MM.1S (cell line): ENCODE measurements around the gene NEUROD4.

Experiments used
- CTCF ChIP-seq: fragments of 300-600 bp; sonication (generic); IDR thresholded peaks from 2 replicates; pipeline ENCODE4 v1.5.1; 2016; ENCODE audit warnings: antibody characterized with exemption, low read length, mixed read lengths
- EZH2 ChIP-seq: fragments of 300-600 bp; sonication (generic); optimal IDR thresholded peaks from 2 replicates; pipeline ENCODE3; 2017; ENCODE audit warnings: low read depth, mild to moderate bottlenecking, antibody characterized with exemption, low read length, mixed read lengths
- EZH2phosphoT487 ChIP-seq: fragments of 300-600 bp; sonication (generic); IDR thresholded peaks from 2 replicates; pipeline ENCODE4 v1.6.1; 2018; ENCODE audit warnings: antibody characterized with exemption, low read length

GRCh38 chr12:55017416-55017925 is 2.3 kb upstream of the NEUROD4 start:
- TF ChIP-seq EZH2 = no peak
- TF ChIP-seq CTCF = no peak
- no peak for TF ChIP-seq EZH2phosphoT487
